ENCODE data around the gene LRRC47.

Gene LRRC47

DNA sequence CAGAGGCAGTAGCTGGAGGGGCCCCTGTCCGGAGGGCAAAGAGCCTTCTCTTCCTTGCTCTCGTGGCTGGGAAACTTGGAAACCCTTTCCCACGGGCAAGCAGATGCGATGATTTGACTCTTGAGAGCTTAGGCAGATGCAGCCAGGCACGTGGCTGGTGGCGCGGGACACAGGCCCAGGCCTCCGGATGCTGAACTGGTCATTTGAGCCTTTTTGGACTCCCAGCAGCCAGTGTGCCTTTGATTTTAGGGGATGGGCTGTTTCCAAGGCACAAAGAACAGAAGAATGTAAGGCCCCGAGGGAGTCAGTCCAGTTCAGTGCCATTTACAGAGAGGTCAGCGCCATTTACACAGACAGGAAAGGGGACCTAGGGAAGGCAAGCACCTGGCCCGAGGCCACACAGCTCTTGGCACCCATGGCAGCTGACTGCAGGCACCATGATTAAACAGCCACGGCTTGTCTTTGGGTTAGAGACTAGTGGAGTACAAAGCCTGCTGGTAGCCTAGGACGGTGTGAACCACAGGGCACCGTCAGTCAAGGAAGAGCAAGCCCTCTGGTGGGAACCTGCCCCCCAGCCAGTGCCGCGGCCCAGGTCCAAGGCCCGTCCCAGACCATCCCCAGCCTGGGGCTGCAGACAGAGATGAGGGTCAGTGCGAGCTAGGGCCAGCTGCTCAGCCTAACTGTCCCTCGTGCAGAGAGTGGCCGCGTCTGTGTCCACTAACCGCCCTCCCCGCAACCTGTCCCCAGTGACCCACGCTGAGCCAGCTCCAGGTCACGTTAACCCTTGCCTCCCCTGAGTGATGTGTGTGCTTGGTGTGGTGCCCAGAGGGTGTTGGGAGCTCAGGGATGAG, 64.5 kb downstream of the LRRC47 start:
- DNase-seq: no peak

DNA sequence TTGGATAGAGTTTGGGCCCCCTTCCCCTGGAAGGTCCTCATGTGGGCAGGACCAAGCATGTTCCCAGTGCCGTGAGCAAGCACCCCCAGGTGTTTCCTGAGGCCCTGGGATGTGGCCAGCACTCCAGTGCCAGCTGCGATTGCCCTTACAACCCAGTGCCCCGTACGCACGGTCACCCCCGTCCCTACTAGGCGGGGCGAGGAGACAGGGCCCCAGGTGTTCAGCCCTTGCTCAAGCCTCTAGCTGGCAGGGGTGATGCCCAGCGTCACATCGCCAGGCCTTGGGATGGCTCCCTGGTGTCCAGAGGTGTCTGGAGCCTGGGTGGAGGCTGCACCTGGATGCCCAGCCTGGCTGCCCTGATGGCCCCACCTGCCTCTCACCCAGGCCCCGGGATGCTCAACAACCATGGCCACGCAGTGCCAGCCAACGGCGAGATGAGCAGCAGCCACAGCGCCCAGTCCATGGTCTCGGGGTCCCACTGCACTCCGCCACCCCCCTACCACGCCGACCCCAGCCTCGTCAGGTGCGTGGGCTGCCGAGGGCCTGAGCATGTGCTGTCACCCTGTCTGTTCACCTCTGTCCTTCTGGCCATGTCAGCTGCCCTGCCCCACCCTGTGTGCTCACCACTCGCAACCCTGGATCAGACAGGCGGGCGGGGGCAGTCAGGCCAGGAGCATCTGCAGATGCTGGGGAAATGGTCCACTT, 65.6 kb downstream of the LRRC47 start:
- no peak for DNase-seq

- no peak for DNase-seq
Measured at GRCh38 chr1:3729594-3730542, 66.4 kb downstream of the LRRC47 start.

All from NCI-H524 treated with DMSO at 0.1 percent for 48 hours (cell line).